Astrocyte of the cerebellum (primary cell): ENCODE data around the gene CBLC.

Experiments
- DNase-seq: peaks from one replicate; pipeline ENCODE4 v3.0.0-alpha.2; 2011; ENCODE audit warnings: low read depth
- H3K4me3 ChIP-seq: 2 replicates; pipeline ENCODE4 v1.5.1; 2011; ENCODE audit warnings: mild to moderate bottlenecking, low read depth, low read length, moderate library complexity
- CTCF ChIP-seq: IDR thresholded peaks from 2 replicates; pipeline ENCODE4 v1.5.1; 2012; ENCODE audit warnings: low read length, low read depth, moderate library complexity, mild to moderate bottlenecking; ENCODE audit errors: missing control alignments
- in situ Hi-C: cut with HindIII; loops from 2 replicates; pipeline ENCODE4 v1.10.0; 2017; ENCODE audit warnings: low sequenced_read_pairs

Gene CBLC

GRCh38 chr19:44807162-44807561, 29.5 kb downstream of the CBLC start:
- no peak for DNase-seq
- no peak overlapping the region for H3K4me3 ChIP-seq
- in situ Hi-C loops = no loop called here
- no peak for TF ChIP-seq CTCF

GRCh38 chr19:44807652-44808462, 30.2 kb downstream of the CBLC start:
- TF ChIP-seq CTCF = peak; percentile 61
- no peak for DNase-seq
- no peak overlapping the region for H3K4me3 ChIP-seq
- in situ Hi-C loops = no loop called here

- no peak for TF ChIP-seq CTCF
- no peak for DNase-seq
- in situ Hi-C loops = no loop called here
- H3K4me3 ChIP-seq = peak within 1 kb of the TSS; percentile 60
These were observed 31.0 kb downstream of the CBLC start, which contains the start of gene BCAM for GRCh38 chr19:44808463-44809371. Gene BCAM (plus strand): TSS chr19:44809103. CDS start chr19:44809125, 22 bp downstream.

GRCh38 chr19:44809577-44810233, 32.0 kb downstream of the CBLC start:
- TF ChIP-seq CTCF = no peak
- H3K4me3 ChIP-seq = peak overlapping the region; percentile 60
- in situ Hi-C loops = no loop called here
- no peak for DNase-seq

DNA sequence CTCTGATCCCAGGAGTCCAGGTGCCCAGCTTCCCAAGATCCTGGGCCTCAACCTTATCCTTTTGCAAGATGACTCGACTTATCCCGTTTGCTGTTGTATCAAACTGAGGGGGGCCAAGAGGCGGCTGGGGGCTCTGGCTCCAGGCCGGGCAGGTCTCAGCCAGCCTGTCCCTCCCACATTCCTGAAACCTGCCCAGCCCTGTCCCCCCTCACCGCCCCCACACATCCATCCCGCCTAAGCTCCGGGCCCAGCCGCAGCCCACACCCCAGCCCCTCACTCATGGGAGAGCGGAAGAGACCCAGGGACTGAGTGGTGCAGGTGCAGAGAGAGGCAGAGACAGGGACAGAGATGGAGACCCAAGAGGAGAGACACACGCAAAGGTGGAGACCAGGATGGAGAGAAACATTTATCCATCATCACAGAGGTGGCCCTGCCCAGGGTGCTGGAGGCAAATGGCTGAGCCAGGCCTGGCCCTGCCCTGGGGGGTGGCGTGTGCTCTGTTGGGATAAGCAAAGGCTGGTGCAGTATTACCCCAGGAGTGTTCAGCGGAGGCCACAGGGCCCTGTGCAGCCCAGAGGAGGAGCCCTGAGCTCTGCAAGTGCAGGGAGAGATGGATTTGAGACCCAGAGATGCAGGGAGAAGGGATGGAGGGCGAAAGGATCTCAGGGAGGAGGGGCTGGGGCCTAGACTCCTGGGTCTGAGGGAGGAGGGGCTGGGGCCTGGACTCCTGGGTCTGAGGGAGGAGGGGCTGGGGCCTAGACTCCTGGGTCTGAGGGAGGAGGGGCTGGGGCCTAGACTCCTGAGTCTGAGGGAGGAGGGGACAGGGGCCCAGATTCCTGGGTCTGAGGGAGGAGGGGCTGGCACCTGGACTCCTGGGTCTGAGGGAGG, 32.8 kb downstream of the CBLC start:
- DNase-seq = no peak
- no peak for TF ChIP-seq CTCF
- in situ Hi-C loops = no loop called here
- H3K4me3 ChIP-seq = no peak overlapping the region

GRCh38 chr19:44811122-44811419, 33.4 kb downstream of the CBLC start:
- in situ Hi-C loops = no loop called here
- H3K4me3 ChIP-seq = no peak overlapping the region
- TF ChIP-seq CTCF = no peak
- no peak for DNase-seq
